ENCODE results near the gene CCR6. TPM values are rescaled to one million over a fixed set of nuclear protein-coding genes. Genes with fewer than 3 reads are reported as not detected.

The CCR6 gene
- total RNA-seq, 1 experiment from 2014 or later = not detected

DNA sequence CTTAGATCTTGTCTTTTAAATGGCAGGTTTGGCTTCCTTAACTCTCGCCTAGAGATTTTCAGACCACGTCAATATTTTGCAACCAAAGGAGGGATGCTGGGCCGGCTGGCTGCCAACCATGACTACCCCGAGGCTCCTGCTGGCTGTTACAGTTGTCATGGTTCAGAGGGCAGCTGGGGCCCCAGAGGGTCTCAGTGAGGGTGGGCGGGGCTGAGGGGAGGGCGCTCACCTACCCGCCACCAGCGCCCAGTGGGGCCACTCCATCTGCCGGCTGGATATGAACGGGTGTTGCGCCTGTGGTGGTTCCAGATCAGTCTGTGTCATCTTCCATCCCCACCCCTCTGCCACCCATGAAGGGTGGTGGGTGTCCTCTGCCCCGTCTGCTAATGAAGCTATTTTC is 22.6 kb downstream of the CCR6 start:
- Histone ChIP-seq H3K27me3 (ENCODE audit: low read length) (0 out of 2 replicates have a peak, but pooled peaks cover 3% of the 10 kb centered on the region), H3K9me3 (ENCODE audit: low read length) (no peaks in the 10 kb centered on the region), H3K4me3 (ENCODE audit: low read length) (no peak overlapping the region), H3K79me2 (ENCODE audit: low read length) (no peaks in the 10 kb centered on the region), H2AFZ (ENCODE audit: low read length) (no peak overlapping the region), H3K4me2 (ENCODE audit: low read depth, low read length, poor library complexity, severe bottlenecking) (no peak overlapping the region), H4K20me1 (ENCODE audit: insufficient read depth, low read depth, low read length) (no peaks in the 10 kb centered on the region), H3K36me3 (ENCODE audit: insufficient read depth, low read length) (no peaks in the 10 kb centered on the region), H3K9ac (ENCODE audit: low read length) (no peak overlapping the region), H3K4me1 (ENCODE audit: low read length) (no peaks in the 10 kb centered on the region), H3K27ac (ENCODE audit: low read length) (no peak overlapping the region), H3K9me2 (replicated peaks; ENCODE audit: insufficient read depth, low read length) (no peaks in the 10 kb centered on the region)
- DNase-seq = no peak

DNA sequence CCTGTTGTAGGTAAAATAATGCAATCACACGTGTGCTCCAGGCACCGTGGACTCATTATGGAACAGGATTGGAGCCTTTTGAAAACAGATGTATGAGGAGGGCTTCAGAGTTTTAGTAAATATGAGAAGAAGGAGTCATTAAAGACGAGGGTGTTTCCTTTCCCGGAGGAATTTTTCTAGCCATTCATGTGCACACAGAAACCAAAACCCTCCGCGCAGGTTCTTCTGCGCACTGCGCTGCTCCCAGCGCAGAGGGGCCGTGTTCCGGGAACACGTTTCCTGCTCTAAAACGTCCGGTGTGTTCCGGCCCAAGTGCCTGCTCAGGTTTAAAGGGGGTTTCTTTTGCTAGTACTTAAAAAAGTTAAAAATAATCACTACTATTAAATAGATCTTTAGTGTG is 23.2 kb downstream of the CCR6 start:
- no peaks in the 10 kb centered on the region for H4K20me1 ChIP-seq (ENCODE audit: insufficient read depth, low read depth, low read length)
- H3K4me2 ChIP-seq (ENCODE audit: low read depth, low read length, poor library complexity, severe bottlenecking) = no peak overlapping the region
- no peak overlapping the region for H3K27ac ChIP-seq (ENCODE audit: low read length)
- H3K36me3 ChIP-seq (ENCODE audit: insufficient read depth, low read length) = no peaks in the 10 kb centered on the region
- 0 out of 2 replicates have a peak, but pooled peaks cover 3% of the 10 kb centered on the region for H3K27me3 ChIP-seq (ENCODE audit: low read length)
- no peak overlapping the region for H3K4me3 ChIP-seq (ENCODE audit: low read length)
- no peaks in the 10 kb centered on the region; the same call in 1 of the 2 replicates for H3K4me1 ChIP-seq (ENCODE audit: low read length)
- no peak for DNase-seq
- no peaks in the 10 kb centered on the region for H3K79me2 ChIP-seq (ENCODE audit: low read length)
- no peaks in the 10 kb centered on the region for H3K9me3 ChIP-seq (ENCODE audit: low read length)
- no peaks in the 10 kb centered on the region for H3K9me2 ChIP-seq (replicated peaks; ENCODE audit: insufficient read depth, low read length)
- no peak overlapping the region for H3K9ac ChIP-seq (ENCODE audit: low read length)
- H2AFZ ChIP-seq (ENCODE audit: low read length) = no peak overlapping the region

DNA sequence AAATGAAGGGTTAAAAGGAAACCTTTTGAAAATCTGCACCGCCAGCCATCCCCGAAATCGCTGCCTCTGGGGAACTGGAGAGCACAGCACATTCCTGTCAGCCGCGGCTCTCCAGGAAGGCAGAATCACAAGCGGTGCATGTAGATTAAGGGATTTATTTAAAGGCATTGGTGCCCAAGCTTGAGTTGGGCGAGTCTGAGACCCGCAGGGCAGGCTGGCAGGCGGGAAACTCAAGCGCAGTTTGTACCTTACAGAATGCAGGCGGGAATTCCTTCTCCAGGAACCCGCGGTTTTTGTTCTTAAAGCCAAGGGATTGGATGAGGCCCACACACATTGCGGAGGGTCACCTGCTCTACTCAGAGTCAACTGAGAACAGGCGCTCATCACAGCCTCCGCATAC is 24.1 kb downstream of the CCR6 start:
- Histone ChIP-seq H3K9me2 (replicated peaks; ENCODE audit: insufficient read depth, low read length) (no peaks in the 10 kb centered on the region), H3K4me2 (ENCODE audit: low read depth, low read length, poor library complexity, severe bottlenecking) (no peak overlapping the region), H3K27me3 (ENCODE audit: low read length) (0 out of 2 replicates have a peak, but pooled peaks cover 3% of the 10 kb centered on the region), H4K20me1 (ENCODE audit: insufficient read depth, low read depth, low read length) (no peaks in the 10 kb centered on the region), H3K79me2 (ENCODE audit: low read length) (no peaks in the 10 kb centered on the region), H3K4me3 (ENCODE audit: low read length) (no peak overlapping the region), H2AFZ (ENCODE audit: low read length) (no peak overlapping the region), H3K9ac (ENCODE audit: low read length) (no peak overlapping the region), H3K27ac (ENCODE audit: low read length) (no peak overlapping the region), H3K4me1 (ENCODE audit: low read length) (peaks cover 5% of the 10 kb centered on the region), H3K9me3 (ENCODE audit: low read length) (no peaks in the 10 kb centered on the region), H3K36me3 (ENCODE audit: insufficient read depth, low read length) (no peaks in the 10 kb centered on the region)
- DNase-seq = no peak

DNA sequence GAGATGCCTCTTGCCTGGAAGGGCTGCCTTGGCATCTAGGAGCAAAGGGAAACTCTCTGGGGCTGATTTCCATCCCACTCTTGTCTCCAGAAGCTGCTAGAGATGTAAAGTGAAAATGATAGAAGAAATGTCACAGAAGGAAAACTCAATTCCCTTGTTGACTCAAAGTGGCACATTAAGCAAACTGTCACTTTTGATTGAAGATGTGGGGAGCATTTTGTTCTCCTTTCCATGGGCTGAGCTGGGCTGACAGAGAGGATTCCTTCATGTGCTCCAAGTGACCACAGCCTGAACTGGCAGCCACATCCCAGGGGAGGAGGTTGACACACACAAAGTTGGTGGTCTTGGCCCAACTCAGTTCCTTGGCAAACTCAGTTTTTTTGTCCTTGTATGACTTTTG is 25.1 kb downstream of the CCR6 start:
- H3K9ac ChIP-seq (ENCODE audit: low read length) = no peak overlapping the region
- H3K27ac ChIP-seq (ENCODE audit: low read length) = no peak overlapping the region
- no peaks in the 10 kb centered on the region for H4K20me1 ChIP-seq (ENCODE audit: insufficient read depth, low read depth, low read length)
- no peaks in the 10 kb centered on the region for H3K79me2 ChIP-seq (ENCODE audit: low read length)
- H3K4me3 ChIP-seq (ENCODE audit: low read length) = no peak overlapping the region
- H3K9me2 ChIP-seq (replicated peaks; ENCODE audit: insufficient read depth, low read length) = no peaks in the 10 kb centered on the region
- H2AFZ ChIP-seq (ENCODE audit: low read length) = no peak overlapping the region
- no peak for DNase-seq
- H3K27me3 ChIP-seq (ENCODE audit: low read length) = 0 out of 2 replicates have a peak, but pooled peaks cover 3% of the 10 kb centered on the region
- no peaks in the 10 kb centered on the region for H3K36me3 ChIP-seq (ENCODE audit: insufficient read depth, low read length)
- H3K4me1 ChIP-seq (ENCODE audit: low read length) = peaks cover 10% of the 10 kb centered on the region
- no peak overlapping the region for H3K4me2 ChIP-seq (ENCODE audit: low read depth, low read length, poor library complexity, severe bottlenecking)
- no peaks in the 10 kb centered on the region for H3K9me3 ChIP-seq (ENCODE audit: low read length)

DNA sequence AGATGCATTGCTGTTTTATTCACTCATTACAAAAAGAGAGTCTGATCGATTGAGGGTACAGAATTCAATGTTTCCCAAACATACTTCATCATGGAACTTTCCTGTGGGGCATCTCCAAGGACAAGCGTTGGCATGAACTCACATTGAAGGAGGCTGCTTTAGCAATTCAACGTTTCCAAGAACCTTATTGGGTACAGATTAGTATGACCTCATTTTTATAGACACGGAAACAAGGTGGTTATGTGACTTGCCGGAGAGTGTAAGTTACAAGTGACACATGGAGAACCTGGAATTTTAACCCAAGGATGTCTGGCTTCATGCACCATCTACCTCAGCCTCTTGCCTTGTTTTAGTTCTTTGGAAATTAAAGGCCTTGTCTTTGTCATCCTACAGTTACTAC is 26.1 kb downstream of the CCR6 start:
- Histone ChIP-seq H3K9ac (ENCODE audit: low read length) (no peak overlapping the region), H3K79me2 (ENCODE audit: low read length) (no peaks in the 10 kb centered on the region), H3K4me1 (ENCODE audit: low read length) (peaks cover 19% of the 10 kb centered on the region), H4K20me1 (ENCODE audit: insufficient read depth, low read depth, low read length) (no peaks in the 10 kb centered on the region), H3K4me2 (ENCODE audit: low read depth, low read length, poor library complexity, severe bottlenecking) (no peak overlapping the region), H3K4me3 (ENCODE audit: low read length) (no peak overlapping the region), H3K27ac (ENCODE audit: low read length) (no peak overlapping the region), H3K9me3 (ENCODE audit: low read length) (no peaks in the 10 kb centered on the region), H3K9me2 (replicated peaks; ENCODE audit: insufficient read depth, low read length) (no peaks in the 10 kb centered on the region), H3K36me3 (ENCODE audit: insufficient read depth, low read length) (no peaks in the 10 kb centered on the region), H3K27me3 (ENCODE audit: low read length) (0 out of 2 replicates have a peak, but pooled peaks cover 3% of the 10 kb centered on the region), H2AFZ (ENCODE audit: low read length) (no peak overlapping the region)
- no peak for DNase-seq

DNA sequence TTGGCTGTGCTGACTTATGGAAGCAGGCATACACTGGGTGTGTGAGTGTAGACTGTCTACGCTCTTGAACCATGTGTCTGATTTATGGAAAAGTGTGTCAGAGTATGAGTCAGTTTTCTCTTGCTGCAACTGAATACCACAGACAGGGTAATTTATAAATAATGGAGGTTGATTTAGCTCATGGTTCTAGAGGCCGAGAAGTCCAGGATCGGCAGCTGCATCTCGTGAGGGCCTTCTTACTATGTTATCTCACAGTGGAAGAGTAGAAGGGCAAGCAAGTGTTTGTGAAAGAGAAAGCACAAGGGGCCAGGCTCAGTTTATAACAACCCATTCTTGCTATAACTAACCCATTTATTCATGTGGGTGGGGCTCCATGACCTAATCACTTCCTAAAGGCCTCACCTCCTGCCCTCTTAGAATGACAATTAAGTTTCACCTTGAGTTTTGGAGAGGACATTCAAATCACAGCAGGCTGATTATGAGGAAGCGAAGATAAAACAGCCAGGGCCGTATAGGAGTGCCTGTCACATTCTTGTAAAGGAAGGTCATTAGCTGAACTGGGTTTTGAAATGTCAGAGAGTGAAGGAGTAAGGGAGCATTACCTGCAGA is 28.1 kb downstream of the CCR6 start:
- Histone ChIP-seq H3K4me1 (ENCODE audit: low read length) (peaks cover 19% of the 10 kb centered on the region), H3K9ac (ENCODE audit: low read length) (no peak overlapping the region), H3K4me3 (ENCODE audit: low read length) (no peak overlapping the region), H2AFZ (ENCODE audit: low read length) (no peak overlapping the region), H3K36me3 (ENCODE audit: insufficient read depth, low read length) (no peaks in the 10 kb centered on the region), H4K20me1 (ENCODE audit: insufficient read depth, low read depth, low read length) (no peaks in the 10 kb centered on the region), H3K4me2 (ENCODE audit: low read depth, low read length, poor library complexity, severe bottlenecking) (peak overlapping the region; percentile 10), H3K27ac (ENCODE audit: low read length) (no peak overlapping the region), H3K9me2 (replicated peaks; ENCODE audit: insufficient read depth, low read length) (no peaks in the 10 kb centered on the region), H3K79me2 (ENCODE audit: low read length) (no peaks in the 10 kb centered on the region), H3K9me3 (ENCODE audit: low read length) (no peaks in the 10 kb centered on the region), H3K27me3 (ENCODE audit: low read length) (no peaks in the 10 kb centered on the region)
- DNase-seq = no peak

DNA sequence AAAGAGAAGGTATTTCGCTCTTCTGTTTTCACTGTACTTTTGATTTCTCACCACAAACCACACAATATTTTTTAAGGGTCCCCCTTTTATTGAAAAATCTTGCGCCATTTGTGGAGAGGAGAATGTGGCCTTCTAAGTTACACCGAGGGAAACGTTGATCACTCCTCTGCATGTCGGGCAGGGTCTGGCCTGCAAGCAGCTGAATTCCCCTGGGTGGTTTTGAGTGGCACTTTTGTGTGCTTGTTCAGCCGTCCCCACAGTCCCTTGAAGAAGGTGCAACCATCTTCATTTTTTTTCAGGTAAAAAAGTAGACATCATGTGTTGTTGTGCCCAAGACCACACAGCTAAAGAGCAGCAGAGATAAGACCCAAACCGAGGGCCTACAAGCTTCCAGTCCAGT is 28.8 kb downstream of the CCR6 start:
- Histone ChIP-seq H3K9ac (ENCODE audit: low read length) (no peak overlapping the region), H3K27ac (ENCODE audit: low read length) (no peak overlapping the region), H3K4me2 (ENCODE audit: low read depth, low read length, poor library complexity, severe bottlenecking) (peak overlapping the region; percentile 10), H3K36me3 (ENCODE audit: insufficient read depth, low read length) (no peaks in the 10 kb centered on the region), H3K9me2 (replicated peaks; ENCODE audit: insufficient read depth, low read length) (no peaks in the 10 kb centered on the region), H3K9me3 (ENCODE audit: low read length) (no peaks in the 10 kb centered on the region), H3K27me3 (ENCODE audit: low read length) (no peaks in the 10 kb centered on the region), H3K79me2 (ENCODE audit: low read length) (no peaks in the 10 kb centered on the region), H3K4me1 (ENCODE audit: low read length) (peaks cover 19% of the 10 kb centered on the region), H2AFZ (ENCODE audit: low read length) (no peak overlapping the region), H4K20me1 (ENCODE audit: insufficient read depth, low read depth, low read length) (no peaks in the 10 kb centered on the region), H3K4me3 (ENCODE audit: low read length) (no peak overlapping the region)
- DNase-seq = no peak

DNA sequence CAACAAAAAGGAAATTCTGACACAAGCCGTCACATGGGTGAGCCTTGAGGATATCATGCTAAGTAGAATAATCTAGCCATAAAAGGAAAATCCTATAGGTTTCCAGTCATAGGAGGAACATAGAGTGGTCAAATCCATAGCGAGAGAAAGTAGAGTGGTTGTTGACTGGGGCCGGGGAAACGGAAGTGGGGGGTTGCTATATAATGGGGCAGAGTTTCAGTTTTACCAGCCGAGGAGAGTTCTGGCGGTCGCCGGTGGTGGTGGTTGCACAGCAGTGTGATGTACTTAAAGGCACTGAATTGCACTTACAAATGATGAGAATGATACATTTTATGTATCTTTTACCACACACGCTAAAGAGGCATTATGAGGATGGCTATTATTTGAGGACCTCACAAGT is 30.0 kb downstream of the CCR6 start:
- Histone ChIP-seq H3K9me3 (ENCODE audit: low read length) (no peaks in the 10 kb centered on the region), H3K9me2 (replicated peaks; ENCODE audit: insufficient read depth, low read length) (no peaks in the 10 kb centered on the region), H3K4me2 (ENCODE audit: low read depth, low read length, poor library complexity, severe bottlenecking) (peak overlapping the region; percentile 61), H2AFZ (ENCODE audit: low read length) (no peak overlapping the region), H3K4me3 (ENCODE audit: low read length) (peak overlapping the region; percentile 52), H3K27me3 (ENCODE audit: low read length) (no peaks in the 10 kb centered on the region), H3K27ac (ENCODE audit: low read length) (no peak overlapping the region), H3K79me2 (ENCODE audit: low read length) (no peaks in the 10 kb centered on the region), H3K4me1 (ENCODE audit: low read length) (peaks cover 19% of the 10 kb centered on the region), H4K20me1 (ENCODE audit: insufficient read depth, low read depth, low read length) (no peaks in the 10 kb centered on the region), H3K9ac (ENCODE audit: low read length) (peak overlapping the region; percentile 39; the same call in 1 of the 2 replicates), H3K36me3 (ENCODE audit: insufficient read depth, low read length) (no peaks in the 10 kb centered on the region)
- peak; percentile 52 for DNase-seq
